ENCODE results near the gene SMIM36.

SMIM36 gene

GRCh38 chr17:55434721-55435120 is 76.5 kb downstream of the SMIM36 start:
- Histone ChIP-seq H3K4me3 (ENCODE audit: insufficient read depth, low read length, poor library complexity, severe bottlenecking) (no peak overlapping the region), H3F3A (ENCODE audit: insufficient read depth) (no peaks in the 10 kb centered on the region), H3K79me2 (ENCODE audit: insufficient read depth, low read length) (no peaks in the 10 kb centered on the region), H3K27ac (ENCODE audit: low read depth, low read length) (no peak overlapping the region), H3K9ac (ENCODE audit: low read length) (no peak overlapping the region), H4K20me1 (ENCODE audit: low read depth, low read length) (no peaks in the 10 kb centered on the region), H2AFZ (ENCODE audit: low read depth, low read length, severe bottlenecking) (no peak overlapping the region), H3K36me3 (ENCODE audit: low read length) (no peaks in the 10 kb centered on the region), H3K9me2 (replicated peaks; ENCODE audit: insufficient read depth, low read length) (no peaks in the 10 kb centered on the region), H3K4me2 (ENCODE audit: low read depth, low read length, poor library complexity, severe bottlenecking) (no peak overlapping the region), H3K27me3 (ENCODE audit: low read length) (no peaks in the 10 kb centered on the region), H3K9me3 (ENCODE audit: insufficient read depth, low read length) (no peaks in the 10 kb centered on the region)
- TF ChIP-seq, protein P1, sequence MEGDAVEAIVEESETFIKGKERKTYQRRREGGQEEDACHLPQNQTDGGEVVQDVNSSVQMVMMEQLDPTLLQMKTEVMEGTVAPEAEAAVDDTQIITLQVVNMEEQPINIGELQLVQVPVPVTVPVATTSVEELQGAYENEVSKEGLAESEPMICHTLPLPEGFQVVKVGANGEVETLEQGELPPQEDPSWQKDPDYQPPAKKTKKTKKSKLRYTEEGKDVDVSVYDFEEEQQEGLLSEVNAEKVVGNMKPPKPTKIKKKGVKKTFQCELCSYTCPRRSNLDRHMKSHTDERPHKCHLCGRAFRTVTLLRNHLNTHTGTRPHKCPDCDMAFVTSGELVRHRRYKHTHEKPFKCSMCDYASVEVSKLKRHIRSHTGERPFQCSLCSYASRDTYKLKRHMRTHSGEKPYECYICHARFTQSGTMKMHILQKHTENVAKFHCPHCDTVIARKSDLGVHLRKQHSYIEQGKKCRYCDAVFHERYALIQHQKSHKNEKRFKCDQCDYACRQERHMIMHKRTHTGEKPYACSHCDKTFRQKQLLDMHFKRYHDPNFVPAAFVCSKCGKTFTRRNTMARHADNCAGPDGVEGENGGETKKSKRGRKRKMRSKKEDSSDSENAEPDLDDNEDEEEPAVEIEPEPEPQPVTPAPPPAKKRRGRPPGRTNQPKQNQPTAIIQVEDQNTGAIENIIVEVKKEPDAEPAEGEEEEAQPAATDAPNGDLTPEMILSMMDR (IDR thresholded peaks at IDR 0.05; ENCODE audit: insufficient read depth, low read length, poor library complexity, severe bottlenecking), result no peak
- TF ChIP-seq EZH2phosphoT487 (conservative IDR thresholded peaks at IDR 0.05; ENCODE audit: low read length), result no peak

GRCh38 chr17:55433629-55434422 is 77.4 kb downstream of the SMIM36 start:
- Histone ChIP-seq H3K9me3 (ENCODE audit: insufficient read depth, low read length) (no peaks in the 10 kb centered on the region), H3F3A (ENCODE audit: insufficient read depth) (no peaks in the 10 kb centered on the region), H3K4me2 (ENCODE audit: low read depth, low read length, poor library complexity, severe bottlenecking) (no peak overlapping the region), H3K27me3 (ENCODE audit: low read length) (no peaks in the 10 kb centered on the region), H3K36me3 (ENCODE audit: low read length) (no peaks in the 10 kb centered on the region), H4K20me1 (ENCODE audit: low read depth, low read length) (no peaks in the 10 kb centered on the region), H2AFZ (ENCODE audit: low read depth, low read length, severe bottlenecking) (no peak overlapping the region), H3K27ac (ENCODE audit: low read depth, low read length) (no peak overlapping the region), H3K79me2 (ENCODE audit: insufficient read depth, low read length) (no peaks in the 10 kb centered on the region), H3K9me2 (replicated peaks; ENCODE audit: insufficient read depth, low read length) (no peaks in the 10 kb centered on the region), H3K4me3 (ENCODE audit: insufficient read depth, low read length, poor library complexity, severe bottlenecking) (no peak overlapping the region), H3K9ac (ENCODE audit: low read length) (no peak overlapping the region)
- no peak for TF ChIP-seq EZH2phosphoT487 (conservative IDR thresholded peaks at IDR 0.05; ENCODE audit: low read length)
- TF ChIP-seq, protein P1 (IDR thresholded peaks at IDR 0.05; ENCODE audit: insufficient read depth, low read length, poor library complexity, severe bottlenecking), result no peak

- H3K27me3 ChIP-seq (ENCODE audit: low read length), result no peaks in the 10 kb centered on the region
- no peak overlapping the region for H3K4me3 ChIP-seq (ENCODE audit: insufficient read depth, low read length, poor library complexity, severe bottlenecking)
- no peaks in the 10 kb centered on the region for H3K9me3 ChIP-seq (ENCODE audit: insufficient read depth, low read length)
- H3K79me2 ChIP-seq (ENCODE audit: insufficient read depth, low read length), result no peaks in the 10 kb centered on the region
- no peak overlapping the region for H3K9ac ChIP-seq (ENCODE audit: low read length)
- no peaks in the 10 kb centered on the region for H4K20me1 ChIP-seq (ENCODE audit: low read depth, low read length)
- TF ChIP-seq, protein P1 (IDR thresholded peaks at IDR 0.05; ENCODE audit: insufficient read depth, low read length, poor library complexity, severe bottlenecking), result no peak
- no peaks in the 10 kb centered on the region for H3F3A ChIP-seq (ENCODE audit: insufficient read depth)
- no peak overlapping the region for H3K27ac ChIP-seq (ENCODE audit: low read depth, low read length)
- no peak overlapping the region for H3K4me2 ChIP-seq (ENCODE audit: low read depth, low read length, poor library complexity, severe bottlenecking)
- no peaks in the 10 kb centered on the region for H3K36me3 ChIP-seq (ENCODE audit: low read length)
- no peak overlapping the region for H2AFZ ChIP-seq (ENCODE audit: low read depth, low read length, severe bottlenecking)
- no peaks in the 10 kb centered on the region for H3K9me2 ChIP-seq (replicated peaks; ENCODE audit: insufficient read depth, low read length)
These were observed 78.1 kb downstream of the SMIM36 start for GRCh38 chr17:55433029-55433628.

Data from SU-DHL-6 (cell line).